ENCODE measurements around the gene LURAP1L.

GRCh38 chr9:12818431-12819000 lies 43.7 kb downstream of the LURAP1L start:
- TF ChIP-seq CTCF (IDR thresholded peaks at IDR 0.05), result no peak
- TF ChIP-seq POLR2A (IDR thresholded peaks at IDR 0.05), result no peak
